Psoas muscle (tissue), 8 donors: ENCODE results near the gene FGD5. TPM values are rescaled to one million over a fixed set of nuclear protein-coding genes. Genes with fewer than 3 reads are reported as not detected.
A peak's percentile ranks its signal among the peaks of the same experiment; 100 is the strongest.

Experiments
- ATAC-seq, 4 donors: fragments of 200-7000 bp; cut with Tn5 transposase; one replicate each; pipeline ENCODE4 v1.9.1; 2020; ENCODE audit warnings: moderate library complexity in 3 of 4, mild to moderate bottlenecking in 2 of 4
- DNase-seq, 2 donors: peaks; one replicate each; pipeline ENCODE4 v3.0.0-alpha.2; 2020
- H3K27ac ChIP-seq: fragments of 200-600 bp; one replicate; pipeline ENCODE4 v1.8.0; 2022
- H3K27me3 ChIP-seq, 3 donors: fragments of 200-600 bp in 1 of 3; one replicate each; pipeline versions ENCODE4 v1.6.1 to v1.8.0; 2013 to 2022; ENCODE audit warnings: low read length in 2 of 3, mild to moderate bottlenecking in 2 of 3, moderate library complexity in 1 of 3; ENCODE audit not compliant: insufficient read depth in 3 of 3
- H3K36me3 ChIP-seq, 2 donors: fragments of 200-600 bp in 1 of 2; one replicate each; pipeline versions ENCODE4 v1.6.1 to v1.8.0; 2013 to 2022; ENCODE audit warnings: low read depth in 1 of 2, mild to moderate bottlenecking in 1 of 2, moderate library complexity in 1 of 2; ENCODE audit not compliant: insufficient read depth in 1 of 2
- H3K4me1 ChIP-seq: fragments of 200-600 bp; one replicate; pipeline ENCODE4 v1.8.0; 2022
- H3K4me3 ChIP-seq: fragments of 200-600 bp; one replicate; pipeline ENCODE4 v1.8.0; 2022; ENCODE audit warnings: mild to moderate bottlenecking
- H3K9me3 ChIP-seq: fragments of 200-600 bp; one replicate; pipeline ENCODE4 v1.8.0; 2022
- WGBS, 3 donors: extraction: QIAGEN DNeasy Blood & Tissue Kit; methylation state at CpG; one replicate each; pipeline versions ENCODE4 v1.1.6 to v1.1.7; 2013; 5-methylcytosine and 5-hydroxymethylcytosine counted together
- intact Hi-C, 2 donors: fragments of 100-400 bp; cut with DNase I; formaldehyde crosslinking; loops; one replicate each; pipeline versions ENCODE4 v1.11.0 to v1.14.2; 2022
- polyA plus RNA-seq, 3 donors: library from polyadenylated mRNA; stranded (reverse); fragments of 200-250 nt; gene quantifications; one replicate each; pipeline ENCODE4 v1.2.3, GENCODE V29; 2013
- total RNA-seq, 4 donors: library from RNA; stranded (reverse); fragmentation: NEBNext Ultra II Directional in 2 of 4; extraction: Animal tissue kit (Norgen Biotek cat#: 25700) in 2 of 4; gene quantifications; one replicate each; pipeline versions ENCODE4 v1.2.1 to v1.2.4, GENCODE V29; 2021 to 2023
- TF ChIP-seq, protein P1 (sequence below): fragments of 200-600 bp; IDR thresholded peaks from one replicate; pipeline ENCODE4 v1.8.0; 2022; ENCODE audit warnings: antibody characterized with exemption
- donor health status: healthy with polysubstance abuse.
- donor health status: DM: no; HTN: no; CAD: no; lungs with moderate emphysema.
- donor health status: Bipolar disorder and iron deficiency.
- donor health status: healthy.
- donor health status: DM: yes; HTN: yes; CAD: no.
- donor health status: DM: no; HTN: no; CAD: no.
- donor health status: DM: no; HTN: no; CAD: no.
- donor health status: DM: yes; HTN: yes; CAD: no.

FGD5 gene
- total and polyA plus RNA-seq, 7 donors: 3.6 to 14.6 (median 6.4) TPM

DNA sequence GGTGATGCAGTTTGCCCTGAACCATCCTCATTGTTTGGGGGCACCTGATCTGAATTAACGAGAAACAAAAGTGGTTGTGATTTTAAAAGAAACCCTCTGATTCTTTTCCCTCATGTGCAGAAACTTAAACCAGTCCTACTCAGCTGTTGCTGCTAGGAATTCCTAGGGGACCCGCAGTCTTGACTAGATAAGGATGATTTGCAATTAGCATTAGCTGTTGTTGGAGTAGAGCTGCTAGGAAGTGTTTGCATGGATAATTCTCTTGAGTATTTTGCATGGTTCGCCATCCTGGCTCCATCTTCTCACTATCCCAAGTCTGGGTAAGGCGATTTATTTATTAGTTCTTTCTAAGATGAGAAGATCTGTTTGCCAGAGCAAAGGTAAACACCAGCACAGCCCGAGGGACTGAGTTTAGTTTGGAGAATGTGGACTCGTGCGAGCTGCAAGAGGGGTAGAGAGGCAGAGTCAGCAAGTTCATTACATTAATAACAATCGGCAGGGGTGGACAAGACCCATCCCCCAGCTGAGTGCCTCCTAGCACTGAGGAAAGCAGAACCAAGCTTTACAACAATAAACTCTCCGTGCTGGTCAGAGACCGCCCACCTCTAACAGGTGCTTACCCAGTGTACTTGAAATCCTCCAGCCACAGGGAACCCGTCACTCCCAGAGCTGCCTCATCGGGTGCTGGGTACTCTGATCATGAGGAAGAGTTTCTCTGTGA is 4.1 kb downstream of the FGD5 start:
- H3K9me3 ChIP-seq: no peaks in the 10 kb centered on the region
- H3K27me3 ChIP-seq: peaks cover 0 to 6% (median 1%) of the 10 kb centered on the region in 3 donors
- H3K4me3 ChIP-seq: no peak overlapping the region
- intact Hi-C loops: no loop called here
- TF ChIP-seq, protein P1, sequence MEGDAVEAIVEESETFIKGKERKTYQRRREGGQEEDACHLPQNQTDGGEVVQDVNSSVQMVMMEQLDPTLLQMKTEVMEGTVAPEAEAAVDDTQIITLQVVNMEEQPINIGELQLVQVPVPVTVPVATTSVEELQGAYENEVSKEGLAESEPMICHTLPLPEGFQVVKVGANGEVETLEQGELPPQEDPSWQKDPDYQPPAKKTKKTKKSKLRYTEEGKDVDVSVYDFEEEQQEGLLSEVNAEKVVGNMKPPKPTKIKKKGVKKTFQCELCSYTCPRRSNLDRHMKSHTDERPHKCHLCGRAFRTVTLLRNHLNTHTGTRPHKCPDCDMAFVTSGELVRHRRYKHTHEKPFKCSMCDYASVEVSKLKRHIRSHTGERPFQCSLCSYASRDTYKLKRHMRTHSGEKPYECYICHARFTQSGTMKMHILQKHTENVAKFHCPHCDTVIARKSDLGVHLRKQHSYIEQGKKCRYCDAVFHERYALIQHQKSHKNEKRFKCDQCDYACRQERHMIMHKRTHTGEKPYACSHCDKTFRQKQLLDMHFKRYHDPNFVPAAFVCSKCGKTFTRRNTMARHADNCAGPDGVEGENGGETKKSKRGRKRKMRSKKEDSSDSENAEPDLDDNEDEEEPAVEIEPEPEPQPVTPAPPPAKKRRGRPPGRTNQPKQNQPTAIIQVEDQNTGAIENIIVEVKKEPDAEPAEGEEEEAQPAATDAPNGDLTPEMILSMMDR: no peak
- H3K27ac ChIP-seq: no peak overlapping the region
- DNase-seq (peak in 1 of 2 donors; percentile 28), ATAC-seq (no peak)
- H3K36me3 ChIP-seq: no peaks in the 10 kb centered on the region
- H3K4me1 ChIP-seq: no peaks in the 10 kb centered on the region
- 35 to 37% (median 37%) methylated on average over 12 of the region's 12 CpGs for WGBS, 3 donors

DNA sequence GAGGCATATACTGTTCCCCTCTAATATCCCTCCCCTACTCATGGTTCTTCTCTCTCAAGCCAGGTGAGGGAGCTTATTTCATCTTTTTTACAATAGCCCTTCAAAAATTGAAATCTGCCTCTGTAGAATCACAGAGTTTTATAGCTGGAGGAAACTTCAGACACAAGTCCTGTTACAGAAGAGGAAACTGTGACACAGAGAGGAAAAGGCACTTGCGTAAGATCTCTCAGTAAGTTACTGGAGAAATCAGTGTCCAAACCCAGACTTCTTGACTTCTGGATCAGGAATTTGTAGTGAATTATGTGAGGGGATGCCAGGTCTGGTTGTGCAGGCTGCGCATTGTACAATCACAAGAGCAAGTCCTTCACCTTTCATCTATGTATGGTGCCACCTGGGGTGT is 4.6 kb downstream of the FGD5 start:
- ATAC-seq (no peak), DNase-seq (no peak)
- no peaks in the 10 kb centered on the region for H3K9me3 ChIP-seq
- H3K36me3 ChIP-seq: no peaks in the 10 kb centered on the region
- intact Hi-C loops: no loop called here
- H3K4me1 ChIP-seq: no peaks in the 10 kb centered on the region
- no peak overlapping the region for H3K27ac ChIP-seq
- no peak overlapping the region for H3K4me3 ChIP-seq
- TF ChIP-seq, protein P1: no peak
- H3K27me3 ChIP-seq: peaks cover 0 to 10% (median 0%) of the 10 kb centered on the region in 3 donors
- WGBS, 3 donors: 79 to 93% (median 88%) methylated on average over 2 of the region's 2 CpGs

DNA sequence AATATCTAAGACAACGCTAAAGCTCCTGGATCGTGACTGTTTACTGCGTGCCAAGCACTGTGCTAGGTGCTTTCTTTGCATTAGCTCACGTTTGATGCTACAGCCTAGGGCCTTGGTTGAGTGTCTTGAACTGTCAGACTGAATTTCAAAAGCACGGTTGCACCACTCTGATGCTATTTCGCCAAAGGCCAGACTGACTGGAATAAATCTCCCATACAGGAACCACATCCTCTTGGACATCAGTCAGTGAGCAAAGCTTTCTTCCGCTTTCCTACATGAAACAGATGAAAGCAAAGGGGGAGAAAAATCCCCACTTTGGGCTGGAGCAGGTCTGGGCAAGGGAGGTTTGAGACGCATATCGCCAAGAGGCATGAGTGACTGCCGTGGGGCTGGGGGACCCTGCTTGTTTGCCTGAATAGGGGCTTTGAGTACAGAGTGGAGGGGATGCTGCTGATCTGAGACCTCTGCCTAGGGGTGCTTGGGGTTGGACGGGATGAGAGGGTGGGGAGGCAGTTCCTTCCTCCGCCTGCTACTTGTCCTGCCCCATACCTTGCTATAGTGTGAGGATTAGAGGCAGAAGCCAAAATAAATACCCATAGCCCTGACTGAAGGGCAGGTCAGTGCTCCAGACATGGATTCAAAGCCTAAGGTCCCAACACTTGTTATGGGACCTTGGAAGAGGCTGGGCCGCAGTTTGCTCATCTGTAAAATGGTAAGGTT is 5.3 kb downstream of the FGD5 start:
- no peaks in the 10 kb centered on the region for H3K4me1 ChIP-seq
- WGBS, 3 donors: 71 to 77% (median 76%) methylated on average over 13 of the region's 13 CpGs
- TF ChIP-seq, protein P1: no peak
- intact Hi-C loops: no loop called here
- H3K9me3 ChIP-seq: no peaks in the 10 kb centered on the region
- no peak for DNase-seq
- no peak overlapping the region for H3K27ac ChIP-seq
- ATAC-seq: no peak
- no peak overlapping the region for H3K4me3 ChIP-seq
- H3K36me3 ChIP-seq: no peaks in the 10 kb centered on the region
- H3K27me3 ChIP-seq: peaks cover 0 to 10% (median 0%) of the 10 kb centered on the region in 3 donors

DNA sequence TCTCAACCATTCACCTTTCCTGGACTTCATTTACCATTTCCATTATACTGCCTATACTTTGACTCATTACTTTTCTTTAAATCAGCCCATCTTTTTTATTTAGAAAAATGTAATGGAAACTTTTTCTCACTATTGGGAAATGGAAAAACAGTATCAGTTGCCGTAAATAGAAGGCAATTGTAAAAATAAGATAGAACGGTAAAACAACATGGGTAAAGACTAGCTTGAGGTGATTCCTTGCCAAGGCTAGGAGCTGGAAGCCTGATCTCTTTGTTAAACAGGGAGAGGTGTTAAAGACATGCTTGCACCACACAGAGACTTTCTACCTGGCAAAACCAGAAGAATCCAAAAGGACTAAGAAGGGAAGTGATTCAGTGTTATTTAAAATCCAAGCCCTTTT is 5.9 kb downstream of the FGD5 start:
- no peaks in the 10 kb centered on the region for H3K36me3 ChIP-seq
- WGBS, 3 donors: 65 to 75% (median 72%) methylated on average over 2 of the region's 2 CpGs
- H3K4me3 ChIP-seq: no peak overlapping the region
- intact Hi-C loops: no loop called here
- DNase-seq (no peak), ATAC-seq (no peak)
- H3K9me3 ChIP-seq: no peaks in the 10 kb centered on the region
- TF ChIP-seq, protein P1: no peak
- H3K27me3 ChIP-seq: peaks cover 0 to 7% (median 0%) of the 10 kb centered on the region in 3 donors
- no peaks in the 10 kb centered on the region for H3K4me1 ChIP-seq
- no peak overlapping the region for H3K27ac ChIP-seq
